ENCODE data around the gene VKORC1L1.
"Not testable (repeated sequence)": the region's sequence is repeated elsewhere in the genome, so short reads cannot be mapped to it uniquely, and the experiment has no call there.

VKORC1L1 gene

GRCh38 chr7:65872776-65873581 is at the start of gene VKORC1L1:
TSS of gene VKORC1L1 (plus strand) at chr7:65873074. CDS start at chr7:65873372, 298 bp downstream.
- peak; percentile 96 for DNase-seq

GRCh38 chr7:65827366-65827765 is 45.5 kb upstream of the VKORC1L1 start:
- DNase-seq: no peak

- DNase-seq: no peak
These were observed 40.6 kb upstream of the VKORC1L1 start for GRCh38 chr7:65832281-65832680.

- DNase-seq: not testable (repeated sequence)
These were observed 36.2 kb upstream of the VKORC1L1 start for GRCh38 chr7:65836684-65837083.

- DNase-seq: not testable (repeated sequence)
These were observed 35.3 kb upstream of the VKORC1L1 start for GRCh38 chr7:65837541-65837956.

- no peak for DNase-seq
These were observed 33.0 kb upstream of the VKORC1L1 start for GRCh38 chr7:65839846-65840245.

- no peak for DNase-seq
These were observed 32.4 kb upstream of the VKORC1L1 start for GRCh38 chr7:65840446-65840845.

- DNase-seq: not testable (repeated sequence)
These were observed 29.3 kb upstream of the VKORC1L1 start for GRCh38 chr7:65843616-65844015.

- DNase-seq: no peak
These were observed 26.8 kb upstream of the VKORC1L1 start for GRCh38 chr7:65846008-65846570.

- DNase-seq: not testable (repeated sequence)
These were observed 19.4 kb upstream of the VKORC1L1 start for GRCh38 chr7:65853426-65853825.

GRCh38 chr7:65853892-65854291 is 19.0 kb upstream of the VKORC1L1 start:
- not testable (repeated sequence) for DNase-seq

- DNase-seq: not testable (repeated sequence)
These were observed 15.5 kb upstream of the VKORC1L1 start for GRCh38 chr7:65857321-65857894.

- not testable (repeated sequence) for DNase-seq
These were observed 14.2 kb upstream of the VKORC1L1 start for GRCh38 chr7:65858660-65859059.

- DNase-seq: not testable (repeated sequence)
These were observed 6.6 kb upstream of the VKORC1L1 start for GRCh38 chr7:65866244-65866643.

GRCh38 chr7:65867681-65868080 is 5.2 kb upstream of the VKORC1L1 start:
- DNase-seq: not testable (repeated sequence)

- DNase-seq: not testable (repeated sequence)
These were observed 3.6 kb upstream of the VKORC1L1 start for GRCh38 chr7:65869312-65869711.

- not testable (repeated sequence) for DNase-seq
These were observed 1.4 kb upstream of the VKORC1L1 start for GRCh38 chr7:65871451-65871850.

GRCh38 chr7:65873582-65874193 is 814 bp downstream of the VKORC1L1 start:
- peak; percentile 29 for DNase-seq

GRCh38 chr7:65875715-65876114 is 2.8 kb downstream of the VKORC1L1 start:
- DNase-seq: not testable (repeated sequence)

GRCh38 chr7:65879292-65880153 is 6.6 kb downstream of the VKORC1L1 start:
- DNase-seq: not testable (repeated sequence)

GRCh38 chr7:65880242-65880641 is 7.4 kb downstream of the VKORC1L1 start:
- not testable (repeated sequence) for DNase-seq

- not testable (repeated sequence) for DNase-seq
These were observed 12.1 kb downstream of the VKORC1L1 start for GRCh38 chr7:65884983-65885382.
